ENCODE data around the gene SPINK1.
"Not testable (repeated sequence)": the region's sequence is repeated elsewhere in the genome, so short reads cannot be mapped to it uniquely, and the experiment has no call there.

Gene SPINK1, protein sequence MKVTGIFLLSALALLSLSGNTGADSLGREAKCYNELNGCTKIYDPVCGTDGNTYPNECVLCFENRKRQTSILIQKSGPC
- total RNA-seq: 0 reads per million in 2 experiments

DNA sequence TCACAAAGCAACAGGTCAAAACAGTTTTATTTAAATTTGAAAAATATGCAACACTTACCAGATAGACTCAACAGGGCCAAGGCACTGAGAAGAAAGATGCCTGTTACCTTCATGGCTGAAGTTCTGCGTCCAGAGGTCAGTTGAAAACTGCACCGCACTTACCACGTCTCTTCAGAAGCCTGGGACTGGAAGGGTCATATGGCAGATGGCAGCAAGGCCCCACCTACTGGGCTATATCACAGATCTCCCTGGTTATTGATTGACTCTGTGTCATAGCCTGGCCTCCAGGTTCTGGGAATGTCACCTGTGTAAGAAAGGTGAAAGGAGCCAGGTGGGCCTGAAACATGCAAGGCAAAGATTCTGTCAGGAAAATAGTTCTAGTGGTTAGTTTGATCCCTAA is at the start of gene SPINK1:
TSS of gene SPINK1 (minus strand) at position 207 of the 400 bp plus-strand sequence. CDS start at position 113, 94 bp downstream.
- no peak for DNase-seq (ENCODE audit: low read depth)

- DNase-seq (ENCODE audit: low read depth): no peak
Observed at GRCh38 chr5:147880487-147880886, 49.0 kb upstream of the SPINK1 start.

GRCh38 chr5:147879784-147880183 is 48.3 kb upstream of the SPINK1 start:
- DNase-seq (ENCODE audit: low read depth): no peak

DNA sequence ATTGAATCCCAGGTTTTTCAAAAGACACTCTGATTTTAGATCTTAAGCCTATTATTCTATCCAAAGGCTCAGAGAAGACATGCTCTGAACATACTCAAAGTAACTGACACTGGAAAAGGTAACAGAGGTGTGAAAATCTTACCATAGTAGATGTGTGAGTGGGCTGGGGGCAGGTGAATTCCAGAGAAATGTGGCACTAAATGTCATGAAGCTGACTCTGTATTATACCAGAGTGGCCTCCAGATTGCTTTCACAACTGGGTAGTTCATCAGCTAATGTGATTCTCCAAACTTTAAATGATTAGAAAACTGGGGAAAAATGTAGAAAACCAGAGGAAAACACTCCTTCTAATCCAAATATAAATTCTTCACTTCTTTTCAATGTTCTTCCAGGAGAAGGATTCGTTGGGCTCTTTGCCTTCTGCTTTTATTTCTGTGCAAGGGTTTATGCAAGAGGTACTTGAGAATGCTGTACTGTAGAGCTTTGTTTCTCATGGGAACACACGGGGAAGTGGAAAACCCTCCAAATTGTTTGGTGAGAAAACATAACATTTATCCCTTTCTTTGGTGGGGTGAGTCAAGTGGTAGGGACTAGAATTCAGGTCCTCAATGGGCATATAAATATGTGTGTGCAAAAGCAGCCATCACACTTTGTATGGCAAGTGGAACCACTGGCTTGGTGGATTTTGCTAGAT is 46.7 kb upstream of the SPINK1 start, which contains the start of gene SCGB3A2:
TSS of gene SCGB3A2 (plus strand) at position 646 of the 694 bp plus-strand sequence. CDS start 93 bp downstream, outside the sequence.
- no peak for DNase-seq (ENCODE audit: low read depth)

DNA sequence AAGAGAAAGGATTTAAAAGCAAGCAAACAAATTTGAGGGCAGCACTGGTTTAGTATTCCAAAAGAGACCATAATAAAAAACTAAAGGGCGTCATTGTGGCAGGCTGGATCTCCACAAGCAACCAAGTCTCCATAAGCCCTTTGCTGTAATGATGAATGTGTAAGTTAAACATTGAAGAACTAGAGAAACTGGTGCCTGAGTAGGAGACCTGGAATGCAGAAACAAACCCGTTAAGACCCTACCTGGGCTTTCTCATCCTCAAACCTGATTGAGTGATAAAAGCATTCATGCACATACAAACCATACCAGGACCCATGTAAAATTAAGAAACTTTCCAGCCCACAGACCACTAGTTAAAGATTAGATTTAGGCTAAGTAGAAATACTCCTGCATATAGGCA is 45.2 kb upstream of the SPINK1 start:
- no peak for DNase-seq (ENCODE audit: low read depth)

DNA sequence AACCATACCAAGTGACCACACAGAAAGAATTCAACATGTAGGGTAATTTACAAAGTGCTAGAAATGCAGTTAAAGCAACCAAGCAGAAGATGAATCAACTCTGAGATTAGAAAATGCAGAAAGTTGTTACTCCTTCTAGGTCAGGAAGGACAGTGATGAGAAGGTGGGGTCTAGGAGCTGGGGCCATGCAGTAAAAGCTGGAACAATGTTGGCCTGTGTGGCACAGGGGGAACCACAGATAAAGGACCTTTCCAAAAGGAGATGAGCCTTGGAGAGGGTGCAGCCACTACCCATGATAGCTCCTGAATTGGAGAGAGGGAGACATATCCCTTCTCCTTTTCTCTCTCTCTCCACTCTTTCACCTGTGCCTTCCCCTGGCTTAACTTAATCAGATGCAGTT is 44.7 kb upstream of the SPINK1 start:
- no peak for DNase-seq (ENCODE audit: low read depth)

DNA sequence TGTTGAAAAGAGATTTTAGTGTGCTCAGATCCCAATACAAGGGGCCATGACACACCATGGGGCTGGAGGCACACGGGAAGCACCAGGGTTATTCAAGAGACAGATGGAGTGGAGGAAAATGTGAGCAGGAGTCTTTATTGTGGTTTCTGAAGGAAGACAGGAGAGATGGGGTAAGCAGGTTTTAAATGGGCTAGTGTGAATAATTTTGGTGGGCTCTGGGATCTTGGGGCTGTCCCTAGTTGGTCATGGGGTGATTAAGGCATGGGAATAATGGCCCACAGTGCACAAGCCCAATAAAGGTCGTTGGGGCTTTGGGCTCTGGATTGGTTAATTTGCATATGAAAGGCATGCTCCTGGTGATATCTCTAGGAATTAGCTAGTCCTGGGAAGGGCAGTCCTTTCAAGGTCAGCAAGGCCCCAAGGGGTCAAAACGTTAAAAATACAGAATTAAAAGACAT is 43.5 kb upstream of the SPINK1 start:
- DNase-seq (ENCODE audit: low read depth): no peak

GRCh38 chr5:147874118-147874875 is 42.8 kb upstream of the SPINK1 start:
- DNase-seq (ENCODE audit: low read depth): not testable (repeated sequence)

- not testable (repeated sequence) for DNase-seq (ENCODE audit: low read depth)
Observed at GRCh38 chr5:147872744-147873435, 41.4 kb upstream of the SPINK1 start.

GRCh38 chr5:147871980-147872549 is 40.6 kb upstream of the SPINK1 start:
- DNase-seq (ENCODE audit: low read depth): not testable (repeated sequence)

- not testable (repeated sequence) for DNase-seq (ENCODE audit: low read depth)
Observed at GRCh38 chr5:147869892-147870291, 38.4 kb upstream of the SPINK1 start.

DNA sequence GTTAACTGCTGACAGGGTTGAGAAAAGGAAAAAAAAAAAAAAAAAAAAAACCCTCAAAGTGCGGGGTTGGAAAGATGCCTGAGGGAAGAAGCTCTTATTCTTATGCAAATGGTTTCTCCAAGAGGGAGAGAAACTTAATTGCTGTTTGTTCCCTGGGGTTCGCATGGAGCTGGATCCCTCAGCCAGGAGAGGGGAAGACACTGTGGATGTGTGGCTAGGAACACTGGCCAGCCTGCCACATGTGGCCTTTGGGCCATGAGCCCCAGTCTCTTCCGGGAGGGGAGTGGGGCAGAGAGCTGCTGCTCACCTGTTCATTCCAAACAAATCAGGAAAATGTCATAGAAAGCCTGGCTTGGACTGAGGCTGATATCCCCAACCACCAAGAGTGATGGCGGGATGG is 37.6 kb upstream of the SPINK1 start:
- no peak for DNase-seq (ENCODE audit: low read depth)

DNA sequence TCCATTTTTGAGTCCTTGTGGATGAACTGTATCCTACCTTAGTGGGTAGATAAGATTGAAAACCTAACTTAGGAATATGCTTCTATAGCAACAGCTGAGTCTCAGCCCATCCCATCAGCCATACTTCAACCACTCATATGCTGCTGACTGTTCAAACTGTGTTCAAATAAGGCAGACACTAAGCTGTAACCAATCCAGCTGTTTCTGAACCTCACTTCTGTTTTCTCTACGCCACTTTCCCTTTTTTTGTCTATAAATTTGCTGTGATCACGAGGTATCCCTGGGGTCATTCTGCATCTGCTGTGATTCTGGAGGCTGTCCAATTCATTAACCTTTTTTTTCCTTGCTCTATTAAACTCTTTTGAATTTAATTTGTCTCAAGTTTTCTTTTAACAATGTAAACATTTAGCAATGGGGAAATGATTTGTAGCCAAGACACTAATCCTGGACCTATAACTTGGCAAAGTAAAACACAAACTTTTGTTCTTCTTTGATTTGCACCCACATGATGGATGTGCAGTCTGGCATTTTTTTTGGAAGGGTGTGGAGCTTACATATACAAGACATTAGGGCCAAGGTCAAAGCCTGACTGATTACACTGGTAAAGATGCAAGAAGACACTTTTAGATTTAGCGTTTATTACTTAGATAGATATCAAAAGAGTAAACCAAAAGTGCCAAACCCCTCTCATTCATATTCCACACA is 32.1 kb upstream of the SPINK1 start:
- DNase-seq (ENCODE audit: low read depth): no peak

GRCh38 chr5:147860641-147861025 is 29.2 kb upstream of the SPINK1 start:
- DNase-seq (ENCODE audit: low read depth): no peak

DNA sequence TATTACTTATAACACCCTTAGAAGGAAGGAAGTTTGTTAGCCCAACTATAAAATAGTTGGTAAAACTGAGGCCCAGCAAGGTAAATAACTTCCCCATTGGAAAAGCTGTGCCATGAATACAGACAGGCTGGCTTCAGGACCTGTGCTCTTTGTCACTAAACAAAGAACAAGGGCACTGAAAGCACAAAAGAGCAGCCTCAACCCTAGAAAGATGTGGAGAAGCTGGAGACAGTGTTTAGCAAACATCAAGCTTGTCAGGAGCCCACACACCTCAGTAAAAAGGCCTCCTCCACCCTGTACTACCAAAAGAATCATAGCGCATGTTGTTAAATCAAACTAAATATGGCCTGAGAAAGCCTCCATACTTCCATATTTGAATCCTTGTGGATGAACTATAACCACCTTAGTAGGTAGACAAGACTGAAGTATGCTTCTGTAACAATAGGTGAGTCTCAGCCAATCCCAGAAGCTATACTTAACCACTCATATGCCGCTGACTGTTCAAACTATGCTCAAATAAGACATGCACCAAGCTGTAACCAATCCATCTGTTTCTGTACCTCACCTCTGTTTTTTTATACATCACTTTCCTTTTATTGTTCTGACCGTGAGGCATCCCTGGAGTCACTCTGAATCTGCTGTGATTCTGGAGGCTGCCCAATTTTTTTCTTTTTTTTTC is 28.6 kb upstream of the SPINK1 start:
- DNase-seq (ENCODE audit: low read depth): no peak

- DNase-seq (ENCODE audit: low read depth): no peak
Observed at GRCh38 chr5:147858565-147858964, 27.1 kb upstream of the SPINK1 start.

DNA sequence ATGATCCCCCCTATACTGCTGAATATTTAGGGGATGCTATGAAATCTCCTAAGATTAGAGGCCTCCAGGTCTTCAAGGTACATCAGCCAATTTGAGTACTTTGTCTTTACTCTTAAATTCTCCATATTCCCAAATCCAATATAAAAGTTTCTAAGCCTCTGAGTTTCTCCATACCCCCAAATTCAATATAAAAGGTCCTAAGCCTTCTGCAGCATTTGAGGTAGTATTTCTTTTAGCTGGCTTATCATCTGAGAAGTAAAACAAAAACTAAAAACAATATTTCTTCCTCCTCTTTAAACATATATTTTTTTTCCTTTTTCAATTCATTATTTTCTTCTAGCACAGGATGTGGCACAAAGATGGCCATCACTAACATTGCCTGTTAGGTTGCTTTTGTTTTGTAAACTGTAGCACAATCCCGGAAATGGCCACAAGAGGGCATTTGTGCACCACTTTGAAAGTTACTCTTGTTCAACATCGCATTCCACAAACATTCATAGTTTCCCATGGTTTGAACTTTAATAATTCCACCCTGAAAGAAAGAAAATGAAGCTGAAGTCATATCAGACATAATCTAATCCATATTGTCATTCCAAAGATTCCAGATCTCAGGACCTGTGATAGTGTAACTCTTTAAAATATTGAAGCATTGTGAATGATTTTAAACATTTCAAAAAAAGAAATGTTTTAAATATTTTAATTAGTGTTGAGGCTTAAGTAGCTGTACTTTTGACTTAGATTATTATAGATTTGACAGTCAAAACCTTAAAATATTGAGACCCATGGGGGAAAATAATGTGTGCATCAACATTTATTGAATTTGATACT is 26.0 kb upstream of the SPINK1 start:
- peak; percentile 0 for DNase-seq (ENCODE audit: low read depth)

GRCh38 chr5:147856801-147857200 is 25.3 kb upstream of the SPINK1 start:
- DNase-seq (ENCODE audit: low read depth): no peak

DNA sequence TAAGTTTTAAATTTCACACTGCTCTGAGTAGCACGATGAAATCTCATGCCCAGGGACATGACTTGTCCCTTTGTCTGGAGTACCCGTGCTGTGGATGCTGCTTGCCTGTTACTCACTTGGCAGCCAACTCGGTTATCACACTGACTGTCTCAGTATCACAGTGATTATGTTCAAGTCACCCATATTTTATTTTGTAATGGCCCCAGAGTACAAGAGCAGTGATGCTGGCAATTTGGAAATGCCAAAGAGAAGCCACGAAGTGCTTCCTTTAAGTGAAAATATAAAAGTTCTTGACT is 24.3 kb upstream of the SPINK1 start:
- DNase-seq (ENCODE audit: low read depth): no peak
